Neural cell (in vitro differentiated cells): ENCODE results near the gene C3orf49. TPM values are rescaled to one million over a fixed set of nuclear protein-coding genes. Genes with fewer than 3 reads are reported as not detected.

Source experiments
- H2AFZ ChIP-seq: fragments of 200-600, 300-800 bp; sonication (generic), shearing (Covaris generic); 2 replicates; pipeline ENCODE4 v1.6.0; 2014; ENCODE audit warnings: low read depth, mild to moderate bottlenecking, antibody characterized with exemption, low read length, moderate library complexity
- H3F3A ChIP-seq: fragments of 200-600 bp; shearing (Covaris generic); 2 replicates; pipeline ENCODE4 v1.6.1; 2016; ENCODE audit warnings: mild to moderate bottlenecking, moderate library complexity, mixed read lengths, antibody characterized with exemption, low read length; ENCODE audit not compliant: insufficient read depth, poor library complexity, severe bottlenecking
- H3K27ac ChIP-seq: fragments of 200-600, 300-800 bp; sonication (generic), shearing (Covaris generic); 2 replicates; pipeline ENCODE4 v1.5.1; 2014; ENCODE audit warnings: mild to moderate bottlenecking, low read length, moderate library complexity
- H3K27me3 ChIP-seq: fragments of 300-800, 200-600 bp; sonication (generic), shearing (Covaris generic); 2 replicates; pipeline ENCODE4 v1.6.0; 2014; ENCODE audit warnings: mild to moderate bottlenecking, low read depth, low read length, moderate library complexity; ENCODE audit not compliant: insufficient read depth
- H3K36me3 ChIP-seq: fragments of 300-800, 200-600 bp; sonication (generic), shearing (Covaris generic); 2 replicates; pipeline ENCODE4 v1.5.1; 2014; ENCODE audit warnings: mild to moderate bottlenecking, antibody characterized with exemption, low read length, moderate library complexity; ENCODE audit not compliant: insufficient read depth
- H3K4me2 ChIP-seq: fragments of 300-800, 200-600 bp; sonication (generic), shearing (Covaris generic); 2 replicates; pipeline ENCODE4 v1.6.0; 2014; ENCODE audit warnings: mild to moderate bottlenecking, low read length
- H3K4me3 ChIP-seq: fragments of 300-800, 200-600 bp; sonication (generic), shearing (Covaris generic); 2 replicates; pipeline ENCODE4 v1.5.1; 2014; ENCODE audit warnings: mild to moderate bottlenecking, low read length, moderate library complexity
- H3K79me2 ChIP-seq: fragments of 200-600 bp; shearing (Covaris generic); replicated peaks from 2 replicates; pipeline ENCODE4 v1.6.0; 2014; ENCODE audit warnings: mild to moderate bottlenecking, low read length, moderate library complexity; ENCODE audit not compliant: insufficient read depth
- H3K9ac ChIP-seq: fragments of 300-800, 200-600 bp; sonication (generic), shearing (Covaris generic); 2 replicates; pipeline ENCODE4 v1.6.1; 2016; ENCODE audit warnings: mild to moderate bottlenecking, low read length, mixed read lengths
- H3K9me2 ChIP-seq: fragments of 200-600 bp; shearing (Covaris generic); 2 replicates; pipeline ENCODE4 v1.6.1; 2016; ENCODE audit warnings: mild to moderate bottlenecking, low read length, mixed read lengths; ENCODE audit not compliant: insufficient read depth
- H3K9me3 ChIP-seq: fragments of 200-600, 300-800 bp; sonication (generic), shearing (Covaris generic); 2 replicates; pipeline ENCODE4 v1.6.1; 2016; ENCODE audit warnings: mild to moderate bottlenecking, mixed run types, low read length, moderate library complexity, mixed read lengths
- H4K20me1 ChIP-seq: fragments of 200-600 bp; shearing (Covaris generic); 2 replicates; pipeline ENCODE4 v1.6.1; 2016; ENCODE audit warnings: mild to moderate bottlenecking, mixed run types; ENCODE audit not compliant: insufficient read depth
- EP300 ChIP-seq: fragments of 450-650 bp; conservative IDR thresholded peaks from 2 replicates; pipeline ENCODE4 v1.6.1; 2014; ENCODE audit warnings: antibody characterized with exemption, mild to moderate bottlenecking, moderate library complexity; ENCODE audit not compliant: poor library complexity, severe bottlenecking
- EZH2 ChIP-seq: fragments of 200-600, 300-800 bp; shearing (Covaris generic), sonication (generic); IDR thresholded peaks from 2 replicates; pipeline ENCODE4 v1.6.1; 2014; ENCODE audit warnings: antibody characterized with exemption, low read length, borderline replicate concordance, mild to moderate bottlenecking; ENCODE audit not compliant: insufficient read depth, poor library complexity, severe bottlenecking
- MXI1 ChIP-seq: fragments of 450-650 bp; conservative IDR thresholded peaks from 2 replicates; pipeline ENCODE4 v1.6.1; 2014; ENCODE audit warnings: antibody characterized with exemption, mild to moderate bottlenecking; ENCODE audit not compliant: poor library complexity, severe bottlenecking
- POLR2AphosphoS5 ChIP-seq: IDR thresholded peaks from 2 replicates; pipeline ENCODE4 v1.6.1; 2012
- RAD21 ChIP-seq: fragments of 450-650 bp; conservative IDR thresholded peaks from 2 replicates; pipeline ENCODE4 v1.6.1; 2014; ENCODE audit warnings: antibody characterized with exemption, mild to moderate bottlenecking, moderate library complexity
- SMC3 ChIP-seq: fragments of 450-650 bp; conservative IDR thresholded peaks from 2 replicates; pipeline ENCODE4 v1.6.1; 2014; ENCODE audit warnings: antibody characterized with exemption, mild to moderate bottlenecking, moderate library complexity; ENCODE audit not compliant: poor library complexity
- TAF1 ChIP-seq: IDR thresholded peaks from 2 replicates; pipeline ENCODE4 v1.6.1; 2012; ENCODE audit warnings: low read depth
- polyA plus RNA-seq: library from polyadenylated mRNA; depleted of rRNA; stranded (reverse); fragments of >200 nt; gene quantifications from 2 replicates; pipeline ENCODE4 v1.2.3, GENCODE V29; 2014
- TF ChIP-seq, protein P1 (sequence below): IDR thresholded peaks from 2 replicates; pipeline ENCODE4 v1.6.1; 2012; ENCODE audit warnings: borderline replicate concordance
- TF ChIP-seq, protein P2 (sequence below): fragments of 450-650 bp; IDR thresholded peaks from 2 replicates; pipeline ENCODE4 v1.5.1; 2014; ENCODE audit warnings: antibody characterized with exemption, mild to moderate bottlenecking, moderate library complexity; ENCODE audit not compliant: poor library complexity, severe bottlenecking

The C3orf49 gene
- polyA plus RNA-seq, 1 donor from 2014 or later = not detected

DNA sequence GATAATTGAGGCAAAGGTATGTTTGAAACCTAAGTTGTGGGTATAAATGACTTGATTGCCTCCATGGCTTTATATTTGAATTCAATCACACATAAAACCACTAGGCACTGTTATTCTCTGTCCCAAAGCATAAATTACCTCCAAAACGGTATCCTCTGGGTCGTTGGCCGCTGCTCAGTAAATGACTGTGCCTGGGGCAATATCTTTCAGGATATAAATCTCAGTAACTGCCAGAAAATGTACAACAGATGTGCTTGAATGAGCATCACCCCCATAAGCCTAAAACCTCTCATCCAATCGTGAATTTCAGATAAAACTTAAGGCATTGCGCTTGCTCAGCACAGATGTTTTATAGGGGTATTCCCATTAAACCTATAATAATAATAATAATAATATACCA, 19.0 kb upstream of the C3orf49 start:
- Histone ChIP-seq H3K79me2 (no peaks in the 10 kb centered on the region), H3K27ac (no peak overlapping the region), H3K4me2 (no peak overlapping the region), H3K9ac (no peak overlapping the region), H3K4me3 (no peak overlapping the region), H2AFZ (no peak overlapping the region), H3K27me3 (no peaks in the 10 kb centered on the region), H4K20me1 (no peaks in the 10 kb centered on the region), H3K9me3 (no peaks in the 10 kb centered on the region), H3K9me2 (no peaks in the 10 kb centered on the region), H3F3A (no peaks in the 10 kb centered on the region), H3K36me3 (no peaks in the 10 kb centered on the region)
- TF ChIP-seq, protein P1, sequence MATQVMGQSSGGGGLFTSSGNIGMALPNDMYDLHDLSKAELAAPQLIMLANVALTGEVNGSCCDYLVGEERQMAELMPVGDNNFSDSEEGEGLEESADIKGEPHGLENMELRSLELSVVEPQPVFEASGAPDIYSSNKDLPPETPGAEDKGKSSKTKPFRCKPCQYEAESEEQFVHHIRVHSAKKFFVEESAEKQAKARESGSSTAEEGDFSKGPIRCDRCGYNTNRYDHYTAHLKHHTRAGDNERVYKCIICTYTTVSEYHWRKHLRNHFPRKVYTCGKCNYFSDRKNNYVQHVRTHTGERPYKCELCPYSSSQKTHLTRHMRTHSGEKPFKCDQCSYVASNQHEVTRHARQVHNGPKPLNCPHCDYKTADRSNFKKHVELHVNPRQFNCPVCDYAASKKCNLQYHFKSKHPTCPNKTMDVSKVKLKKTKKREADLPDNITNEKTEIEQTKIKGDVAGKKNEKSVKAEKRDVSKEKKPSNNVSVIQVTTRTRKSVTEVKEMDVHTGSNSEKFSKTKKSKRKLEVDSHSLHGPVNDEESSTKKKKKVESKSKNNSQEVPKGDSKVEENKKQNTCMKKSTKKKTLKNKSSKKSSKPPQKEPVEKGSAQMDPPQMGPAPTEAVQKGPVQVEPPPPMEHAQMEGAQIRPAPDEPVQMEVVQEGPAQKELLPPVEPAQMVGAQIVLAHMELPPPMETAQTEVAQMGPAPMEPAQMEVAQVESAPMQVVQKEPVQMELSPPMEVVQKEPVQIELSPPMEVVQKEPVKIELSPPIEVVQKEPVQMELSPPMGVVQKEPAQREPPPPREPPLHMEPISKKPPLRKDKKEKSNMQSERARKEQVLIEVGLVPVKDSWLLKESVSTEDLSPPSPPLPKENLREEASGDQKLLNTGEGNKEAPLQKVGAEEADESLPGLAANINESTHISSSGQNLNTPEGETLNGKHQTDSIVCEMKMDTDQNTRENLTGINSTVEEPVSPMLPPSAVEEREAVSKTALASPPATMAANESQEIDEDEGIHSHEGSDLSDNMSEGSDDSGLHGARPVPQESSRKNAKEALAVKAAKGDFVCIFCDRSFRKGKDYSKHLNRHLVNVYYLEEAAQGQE = no peak
- TF ChIP-seq EP300 (no peak), RAD21 (no peak), MXI1 (no peak), TAF1 (no peak), SMC3 (no peak), EZH2 (no peak), POLR2AphosphoS5 (no peak)
- TF ChIP-seq, protein P2, sequence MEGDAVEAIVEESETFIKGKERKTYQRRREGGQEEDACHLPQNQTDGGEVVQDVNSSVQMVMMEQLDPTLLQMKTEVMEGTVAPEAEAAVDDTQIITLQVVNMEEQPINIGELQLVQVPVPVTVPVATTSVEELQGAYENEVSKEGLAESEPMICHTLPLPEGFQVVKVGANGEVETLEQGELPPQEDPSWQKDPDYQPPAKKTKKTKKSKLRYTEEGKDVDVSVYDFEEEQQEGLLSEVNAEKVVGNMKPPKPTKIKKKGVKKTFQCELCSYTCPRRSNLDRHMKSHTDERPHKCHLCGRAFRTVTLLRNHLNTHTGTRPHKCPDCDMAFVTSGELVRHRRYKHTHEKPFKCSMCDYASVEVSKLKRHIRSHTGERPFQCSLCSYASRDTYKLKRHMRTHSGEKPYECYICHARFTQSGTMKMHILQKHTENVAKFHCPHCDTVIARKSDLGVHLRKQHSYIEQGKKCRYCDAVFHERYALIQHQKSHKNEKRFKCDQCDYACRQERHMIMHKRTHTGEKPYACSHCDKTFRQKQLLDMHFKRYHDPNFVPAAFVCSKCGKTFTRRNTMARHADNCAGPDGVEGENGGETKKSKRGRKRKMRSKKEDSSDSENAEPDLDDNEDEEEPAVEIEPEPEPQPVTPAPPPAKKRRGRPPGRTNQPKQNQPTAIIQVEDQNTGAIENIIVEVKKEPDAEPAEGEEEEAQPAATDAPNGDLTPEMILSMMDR = no peak

DNA sequence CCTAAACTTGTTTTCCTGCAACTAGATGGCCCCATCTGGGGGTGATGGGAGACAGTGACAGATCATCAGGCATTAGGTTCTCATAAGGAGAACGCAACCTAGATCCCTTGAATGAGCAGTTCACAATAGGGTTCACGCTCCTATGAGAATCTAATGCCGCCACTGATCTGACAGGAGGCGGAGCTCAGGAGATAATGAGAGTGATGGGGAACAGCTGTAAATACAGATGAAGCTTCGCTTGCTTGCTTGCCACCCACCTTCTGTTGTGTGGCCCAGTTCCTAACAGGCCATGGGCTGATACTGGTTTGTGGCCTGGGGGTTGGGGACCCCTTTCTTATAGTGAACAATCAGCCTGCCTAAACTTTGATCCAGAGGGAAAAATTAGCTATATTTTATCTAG, 15.2 kb upstream of the C3orf49 start:
- Histone ChIP-seq H3F3A (no peaks in the 10 kb centered on the region), H4K20me1 (no peaks in the 10 kb centered on the region), H3K27me3 (no peaks in the 10 kb centered on the region), H3K36me3 (no peaks in the 10 kb centered on the region), H3K79me2 (no peaks in the 10 kb centered on the region), H3K9ac (no peak overlapping the region), H3K4me3 (no peak overlapping the region), H3K9me3 (no peaks in the 10 kb centered on the region), H3K4me2 (no peak overlapping the region), H3K27ac (no peak overlapping the region), H2AFZ (no peak overlapping the region), H3K9me2 (no peaks in the 10 kb centered on the region)
- TF ChIP-seq, protein P1 = no peak
- no peak for TF ChIP-seq EP300
- TF ChIP-seq, protein P2 = no peak
